SK-N-MC (cell line): ENCODE results near the gene MLLT3.

Experiments used
- DNase-seq: peaks from one replicate; pipeline ENCODE4 v3.0.0-alpha.2; 2011; ENCODE audit warnings: low read depth, low spot score
- H3K27ac ChIP-seq: fragments of 200-600 bp; sonication (generic); 2 replicates; pipeline ENCODE4 v1.5.1; 2016; ENCODE audit warnings: mixed run types
- H3K36me3 ChIP-seq: fragments of 200-600 bp; sonication (generic); 2 replicates; pipeline ENCODE4 v1.6.1; 2017; ENCODE audit warnings: antibody characterized with exemption, low read length, mixed read lengths; ENCODE audit not compliant: insufficient read depth
- H3K4me3 ChIP-seq: fragments of 200-600 bp; sonication (generic); 2 replicates; pipeline ENCODE4 v1.5.1; 2016
- H3K9ac ChIP-seq: fragments of 200-600 bp; sonication (generic); 2 replicates; pipeline ENCODE4 v1.8.0; 2017; ENCODE audit warnings: mixed run types, mixed read lengths; ENCODE audit not compliant: insufficient read length
- H3K9me3 ChIP-seq: fragments of 200-600 bp; sonication (generic); 2 replicates; pipeline ENCODE4 v1.6.1; 2017; ENCODE audit warnings: low read depth, mild to moderate bottlenecking, antibody characterized with exemption, low read length, moderate library complexity, mixed read lengths
- EZH2 ChIP-seq: fragments of 200-600 bp; sonication (generic); IDR thresholded peaks from one replicate; pipeline ENCODE4 v1.6.1; 2017; ENCODE audit warnings: antibody characterized with exemption
- FOXP2 ChIP-seq: optimal IDR thresholded peaks from 2 replicates; pipeline ENCODE3; 2011; ENCODE audit warnings: mild to moderate bottlenecking, moderate library complexity; ENCODE audit not compliant: insufficient read depth; ENCODE audit errors: extremely low read length, control extremely low read depth
- POLR2AphosphoS5 ChIP-seq: IDR thresholded peaks from 2 replicates; pipeline ENCODE4 v1.6.1; 2012; ENCODE audit warnings: mild to moderate bottlenecking, low read depth, low read length, borderline replicate concordance

Gene MLLT3

GRCh38 chr9:20314981-20315380 lies 307.3 kb downstream of the MLLT3 start:
- Histone ChIP-seq H3K27ac (no peak overlapping the region), H3K36me3 (no peaks in the 10 kb centered on the region), H3K9me3 (no peaks in the 10 kb centered on the region), H3K9ac (no peak overlapping the region), H3K4me3 (no peak overlapping the region)
- DNase-seq: no peak
- TF ChIP-seq FOXP2 (no peak), POLR2AphosphoS5 (no peak), EZH2 (no peak)

- DNase-seq: no peak
- no peak overlapping the region for H3K27ac ChIP-seq
- no peaks in the 10 kb centered on the region for H3K9me3 ChIP-seq
- H3K4me3 ChIP-seq: no peak overlapping the region
- H3K36me3 ChIP-seq: no peaks in the 10 kb centered on the region
- H3K9ac ChIP-seq: no peak overlapping the region
- no peak for TF ChIP-seq POLR2AphosphoS5
- no peak for TF ChIP-seq FOXP2
- no peak for TF ChIP-seq EZH2
Observed at GRCh38 chr9:20313415-20313814, 308.9 kb downstream of the MLLT3 start.

- Histone ChIP-seq H3K9me3 (no peaks in the 10 kb centered on the region), H3K4me3 (no peak overlapping the region), H3K9ac (no peak overlapping the region), H3K27ac (no peak overlapping the region), H3K36me3 (no peaks in the 10 kb centered on the region)
- DNase-seq: no peak
- no peak for TF ChIP-seq POLR2AphosphoS5
- TF ChIP-seq FOXP2: no peak
- no peak for TF ChIP-seq EZH2
Observed at GRCh38 chr9:20312732-20313131, 309.6 kb downstream of the MLLT3 start.

- TF ChIP-seq EZH2: no peak
- no peak for TF ChIP-seq FOXP2
- TF ChIP-seq POLR2AphosphoS5: no peak
Observed at GRCh38 chr9:20310024-20310423, 312.3 kb downstream of the MLLT3 start.

GRCh38 chr9:20309124-20309523 lies 313.2 kb downstream of the MLLT3 start:
- Histone ChIP-seq H3K27ac (no peak overlapping the region), H3K36me3 (no peaks in the 10 kb centered on the region), H3K9ac (no peak overlapping the region), H3K4me3 (no peak overlapping the region), H3K9me3 (no peaks in the 10 kb centered on the region)
- no peak for TF ChIP-seq EZH2
- no peak for TF ChIP-seq POLR2AphosphoS5
- no peak for TF ChIP-seq FOXP2
- no peak for DNase-seq

More at GRCh38 chr9:20310024-20310423, 312.3 kb downstream of the MLLT3 start:
- Histone ChIP-seq H3K9me3 (no peaks in the 10 kb centered on the region), H3K4me3 (no peak overlapping the region), H3K36me3 (no peaks in the 10 kb centered on the region), H3K9ac (no peak overlapping the region), H3K27ac (no peak overlapping the region)
- no peak for DNase-seq

- H3K36me3 ChIP-seq: no peaks in the 10 kb centered on the region
- no peak for TF ChIP-seq EZH2
- TF ChIP-seq FOXP2: no peak
- TF ChIP-seq POLR2AphosphoS5: no peak
- no peak for DNase-seq
- no peaks in the 10 kb centered on the region for H3K9me3 ChIP-seq
- H3K9ac ChIP-seq: no peak overlapping the region
- H3K4me3 ChIP-seq: no peak overlapping the region
- H3K27ac ChIP-seq: no peak overlapping the region
Observed at GRCh38 chr9:20307621-20308020, 314.7 kb downstream of the MLLT3 start.

- Histone ChIP-seq H3K9ac (no peak overlapping the region), H3K4me3 (no peak overlapping the region), H3K9me3 (no peaks in the 10 kb centered on the region), H3K27ac (no peak overlapping the region), H3K36me3 (no peaks in the 10 kb centered on the region)
- TF ChIP-seq FOXP2 (no peak), EZH2 (no peak), POLR2AphosphoS5 (no peak)
- no peak for DNase-seq
Observed at GRCh38 chr9:20305452-20305851, 316.8 kb downstream of the MLLT3 start.

- Histone ChIP-seq H3K9me3 (no peaks in the 10 kb centered on the region), H3K27ac (no peak overlapping the region), H3K9ac (no peak overlapping the region), H3K4me3 (no peak overlapping the region), H3K36me3 (no peaks in the 10 kb centered on the region)
- TF ChIP-seq POLR2AphosphoS5 (no peak), EZH2 (no peak), FOXP2 (no peak)
- DNase-seq: no peak
Observed at GRCh38 chr9:20303996-20304395, 318.3 kb downstream of the MLLT3 start.

GRCh38 chr9:20303066-20303465 lies 319.2 kb downstream of the MLLT3 start:
- Histone ChIP-seq H3K27ac (no peak overlapping the region), H3K9me3 (no peaks in the 10 kb centered on the region), H3K9ac (no peak overlapping the region), H3K4me3 (no peak overlapping the region), H3K36me3 (no peaks in the 10 kb centered on the region)
- DNase-seq: no peak
- no peak for TF ChIP-seq FOXP2
- TF ChIP-seq EZH2: no peak
- no peak for TF ChIP-seq POLR2AphosphoS5
